Central memory CD8-positive, alpha-beta T cell (primary cell): Measurements from ENCODE around the gene TRAPPC11.

Experiments used
- ATAC-seq: fragments of 150-1000 bp; cut with Tn5 transposase; replicated peaks from 2 replicates; pipeline ENCODE4 v1.10.0; 2022; ENCODE audit warnings: mild to moderate bottlenecking, moderate FRiP score, moderate number of reproducible peaks; ENCODE audit not compliant: poor library complexity, severe bottlenecking; ENCODE audit errors: extremely low read depth
- DNase-seq, 2 donors: peaks; one replicate each; pipeline ENCODE4 v3.0.0; 2021; ENCODE audit warnings: low spot score in 2 of 2
- H3K27ac Mint-ChIP-seq: one replicate; pipeline ENCODE4 v1.8.0; 2022; ENCODE audit warnings: low read depth, mild to moderate bottlenecking, moderate library complexity, mixed read lengths
- H3K27me3 Mint-ChIP-seq: one replicate; pipeline ENCODE4 v1.8.0; 2022; ENCODE audit warnings: mixed read lengths
- H3K36me3 Mint-ChIP-seq: one replicate; pipeline ENCODE4 v1.8.0; 2022; ENCODE audit warnings: mild to moderate bottlenecking, moderate library complexity, mixed read lengths; ENCODE audit not compliant: insufficient read depth
- H3K4me1 Mint-ChIP-seq: one replicate; pipeline ENCODE4 v1.8.0; 2022; ENCODE audit warnings: mixed read lengths
- H3K4me3 Mint-ChIP-seq: one replicate; pipeline ENCODE4 v1.8.0; 2022; ENCODE audit warnings: mild to moderate bottlenecking, moderate library complexity, mixed read lengths
- H3K9me3 Mint-ChIP-seq: one replicate; pipeline ENCODE4 v1.8.0; 2022; ENCODE audit warnings: mixed read lengths

The TRAPPC11 gene

DNA sequence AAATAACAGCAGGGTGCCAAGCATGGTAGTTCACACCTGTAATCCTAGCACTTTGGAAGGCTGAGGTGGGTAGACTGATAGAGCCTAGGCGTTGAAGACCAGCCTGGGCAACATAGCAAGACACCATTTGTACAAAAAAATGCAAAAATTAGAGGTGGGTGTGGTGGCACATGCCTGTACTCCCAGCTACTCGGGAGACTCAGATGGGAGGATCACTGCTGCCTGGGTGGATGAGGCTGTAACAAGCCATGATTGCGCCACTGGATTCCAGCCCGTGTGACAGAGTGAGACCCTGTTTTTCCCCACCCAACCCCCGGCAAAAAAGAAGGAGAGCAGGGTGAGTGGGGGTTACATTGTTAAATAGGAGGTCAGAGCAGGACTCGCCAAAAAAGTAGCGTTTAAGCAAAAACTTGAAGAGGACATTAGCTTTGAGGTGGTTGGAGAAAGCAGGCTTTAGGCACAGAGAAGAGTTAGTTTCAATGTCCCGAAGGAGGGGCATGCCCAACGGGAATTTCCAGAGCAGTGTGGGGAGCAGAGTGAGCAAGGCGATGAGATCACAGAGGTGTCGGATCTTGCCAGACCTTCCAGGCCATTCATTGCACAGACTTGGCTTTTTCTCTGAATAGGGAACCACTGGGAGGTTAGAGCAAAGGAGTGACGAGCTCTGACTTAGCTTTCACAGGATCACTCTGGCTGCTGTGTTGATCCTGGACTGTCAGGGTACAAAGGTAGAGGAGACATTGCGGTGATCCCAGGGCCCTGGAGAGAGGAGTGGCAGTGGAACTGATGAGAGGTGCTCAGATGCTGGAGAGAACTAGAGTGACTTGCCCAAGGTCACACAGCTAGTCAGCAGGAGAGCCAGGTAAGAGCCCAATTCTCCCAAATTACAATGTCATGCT, 70.6 kb downstream of the TRAPPC11 start:
- Mint-ChIP-seq H3K4me1 (no peaks in the 10 kb centered on the region), H3K4me3 (no peak overlapping the region), H3K36me3 (no peaks in the 10 kb centered on the region), H3K9me3 (no peaks in the 10 kb centered on the region), H3K27ac (no peak overlapping the region), H3K27me3 (no peaks in the 10 kb centered on the region)
- ATAC-seq (no peak), DNase-seq (no peak)

DNA sequence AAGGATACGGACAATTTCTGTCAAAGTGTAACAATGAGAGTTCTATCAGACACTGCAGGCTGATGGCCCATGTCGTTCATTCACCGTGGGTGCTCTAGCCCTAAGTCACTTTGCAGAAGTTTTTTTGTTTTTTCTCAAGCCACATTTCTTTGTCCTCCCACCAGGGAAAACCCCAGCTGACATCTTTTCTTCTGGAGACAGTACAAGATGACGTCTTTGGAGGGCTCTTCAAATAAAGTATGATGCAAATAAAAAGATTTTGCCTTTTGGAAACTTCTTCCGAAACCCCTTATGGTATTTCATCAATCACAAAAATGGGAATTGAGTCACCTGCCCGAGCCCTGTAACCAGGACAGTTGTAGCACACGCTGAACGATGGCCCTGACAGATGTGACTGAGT, 73.2 kb downstream of the TRAPPC11 start:
- Mint-ChIP-seq H3K36me3 (no peaks in the 10 kb centered on the region), H3K4me1 (no peaks in the 10 kb centered on the region), H3K27ac (no peak overlapping the region), H3K27me3 (no peaks in the 10 kb centered on the region), H3K4me3 (no peak overlapping the region), H3K9me3 (no peaks in the 10 kb centered on the region)
- DNase-seq (no peak), ATAC-seq (no peak)

DNA sequence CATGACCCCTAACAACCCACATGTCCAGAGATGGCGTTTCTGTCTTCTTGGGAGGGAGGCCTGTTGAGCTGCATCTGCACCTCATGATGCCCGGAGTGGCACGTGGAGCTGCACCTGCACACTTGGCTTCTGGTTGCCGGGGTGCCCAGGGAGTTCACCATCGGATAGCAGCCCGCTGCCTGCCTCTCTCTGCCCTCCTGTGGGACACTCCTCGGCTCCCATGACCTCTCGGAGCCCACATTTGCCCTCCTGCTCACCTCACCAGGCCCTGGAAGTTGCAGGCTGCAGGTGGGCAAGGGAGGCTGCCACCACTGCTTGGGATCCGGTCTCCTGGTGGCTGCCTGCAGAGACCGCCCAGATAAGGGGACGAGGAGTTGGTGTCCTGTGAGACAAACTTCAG, 74.1 kb downstream of the TRAPPC11 start:
- DNase-seq (no peak), ATAC-seq (no peak)
- H3K9me3 Mint-ChIP-seq: no peaks in the 10 kb centered on the region
- H3K36me3 Mint-ChIP-seq: no peaks in the 10 kb centered on the region
- H3K27me3 Mint-ChIP-seq: no peaks in the 10 kb centered on the region
- no peak overlapping the region for H3K4me3 Mint-ChIP-seq
- no peaks in the 10 kb centered on the region for H3K4me1 Mint-ChIP-seq
- no peak overlapping the region for H3K27ac Mint-ChIP-seq

DNA sequence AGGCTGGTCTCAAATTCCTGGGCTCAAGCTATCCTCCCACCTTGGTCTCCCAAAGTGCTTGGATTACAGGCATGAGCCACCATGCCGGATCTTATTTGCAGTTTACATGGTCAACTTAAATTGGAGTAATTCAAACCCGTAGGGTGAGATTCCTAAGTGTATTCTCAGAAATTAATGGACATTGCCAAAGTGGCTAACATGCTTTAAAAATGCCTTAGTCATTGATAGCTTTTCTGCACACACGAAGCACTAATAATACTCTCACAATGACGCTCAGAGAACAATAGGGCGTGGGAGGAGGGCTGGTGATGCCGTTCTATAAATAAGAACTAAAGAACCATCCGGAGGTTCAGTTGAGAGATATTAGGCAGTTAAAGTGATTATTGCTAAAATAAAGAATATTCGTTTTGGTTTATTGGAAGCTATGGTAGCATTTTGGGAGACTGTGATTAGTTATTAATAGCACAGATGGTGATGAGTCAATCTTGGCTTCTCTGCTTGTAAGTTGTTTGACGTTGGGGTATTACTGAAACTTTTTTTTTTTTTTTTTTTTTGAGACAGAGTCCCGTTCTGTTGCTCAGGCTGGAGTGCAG, 79.1 kb downstream of the TRAPPC11 start:
- H3K9me3 Mint-ChIP-seq: no peaks in the 10 kb centered on the region
- ATAC-seq (no peak), DNase-seq (no peak)
- no peaks in the 10 kb centered on the region for H3K27me3 Mint-ChIP-seq
- H3K4me3 Mint-ChIP-seq: no peak overlapping the region
- no peaks in the 10 kb centered on the region for H3K4me1 Mint-ChIP-seq
- H3K36me3 Mint-ChIP-seq: no peaks in the 10 kb centered on the region
- no peak overlapping the region for H3K27ac Mint-ChIP-seq

DNA sequence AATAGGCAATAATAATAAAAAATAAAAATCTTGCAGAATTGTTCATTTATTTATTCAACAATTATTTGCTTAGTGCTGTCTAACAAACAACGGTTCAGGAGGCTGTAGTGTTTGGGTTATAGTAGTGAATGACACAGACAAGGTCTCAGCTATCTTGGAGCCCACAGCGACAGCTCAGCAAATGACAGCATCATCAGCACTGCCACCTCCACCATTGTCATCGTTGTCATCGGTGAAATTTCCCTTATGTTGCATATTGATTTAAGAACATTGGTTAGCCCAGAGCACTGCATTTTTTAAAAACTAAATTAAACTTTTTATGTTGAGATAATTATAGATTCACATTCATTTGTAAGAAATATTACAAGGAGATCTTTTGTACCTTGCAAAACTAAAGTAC, 79.9 kb downstream of the TRAPPC11 start:
- H3K9me3 Mint-ChIP-seq: no peaks in the 10 kb centered on the region
- DNase-seq (no peak), ATAC-seq (no peak)
- no peak overlapping the region for H3K4me3 Mint-ChIP-seq
- H3K27ac Mint-ChIP-seq: no peak overlapping the region
- no peaks in the 10 kb centered on the region for H3K36me3 Mint-ChIP-seq
- no peaks in the 10 kb centered on the region for H3K27me3 Mint-ChIP-seq
- H3K4me1 Mint-ChIP-seq: no peaks in the 10 kb centered on the region

DNA sequence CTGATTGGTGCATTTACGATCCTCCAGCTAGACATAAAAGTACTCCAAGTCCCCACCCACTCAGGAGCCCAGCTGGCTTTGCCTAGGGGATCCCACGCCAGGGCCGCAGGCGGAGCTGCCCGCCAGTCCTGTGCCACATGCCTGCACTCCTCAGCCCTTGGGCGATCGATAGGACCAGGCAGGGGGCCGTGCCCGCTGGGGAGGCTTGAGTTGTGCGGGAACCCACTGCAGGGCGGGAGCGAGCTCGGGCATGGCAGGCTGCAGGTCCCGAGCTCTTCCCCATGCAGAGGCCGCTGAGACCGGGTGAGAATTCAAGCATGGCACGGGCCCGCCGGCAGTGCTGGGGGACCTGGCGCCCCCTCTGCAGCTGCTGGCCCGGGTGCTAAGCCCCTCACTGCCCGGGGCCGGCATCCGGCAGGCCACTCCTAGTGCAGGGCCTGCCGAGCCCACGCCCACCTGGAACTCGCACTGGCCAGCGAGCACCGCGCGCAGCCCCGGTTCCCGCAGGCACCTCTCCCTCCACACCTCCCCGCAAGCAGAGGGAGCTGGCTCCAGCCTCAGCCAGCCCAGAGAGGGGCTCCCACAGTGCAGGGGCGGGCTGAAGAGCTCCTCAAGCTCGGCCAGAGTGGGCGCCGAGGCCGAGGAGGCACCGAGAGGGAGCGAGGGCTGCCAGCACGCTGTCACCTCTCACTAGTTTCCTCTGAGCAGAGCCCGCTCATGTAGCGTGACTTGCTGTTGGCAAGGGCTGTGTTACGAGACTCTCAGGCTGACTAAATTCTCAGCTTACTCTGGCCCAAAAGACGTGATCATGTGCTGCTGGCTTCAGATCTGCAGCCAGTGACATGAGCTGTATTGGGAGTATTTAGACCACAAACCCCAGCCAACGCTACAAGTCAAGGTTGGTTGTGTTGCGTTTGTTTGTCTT, 87.5 kb downstream of the TRAPPC11 start:
- Mint-ChIP-seq H3K27ac (no peak overlapping the region), H3K4me3 (no peak overlapping the region), H3K4me1 (no peaks in the 10 kb centered on the region), H3K27me3 (peaks cover 30% of the 10 kb centered on the region), H3K36me3 (no peaks in the 10 kb centered on the region), H3K9me3 (peaks cover 6% of the 10 kb centered on the region)
- DNase-seq: no peak
- no peak for ATAC-seq

DNA sequence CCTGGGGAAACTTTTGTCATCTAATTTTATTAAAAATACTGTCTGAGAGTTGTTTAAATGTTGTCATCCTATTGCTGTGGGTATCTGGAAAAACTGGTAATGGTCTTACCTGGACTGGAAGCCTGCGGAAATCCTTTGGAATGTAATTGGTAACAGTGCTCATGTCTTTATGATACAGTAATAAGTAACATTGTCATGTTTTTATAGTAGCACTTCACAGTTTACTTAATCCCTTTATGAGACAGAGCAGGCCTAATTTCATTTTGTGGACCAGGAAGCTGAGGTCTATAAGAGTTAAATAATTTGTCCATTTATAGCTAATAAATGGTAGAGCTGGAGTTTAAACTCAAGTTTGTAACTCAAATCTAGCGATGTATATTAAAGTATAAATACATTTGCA, 88.3 kb downstream of the TRAPPC11 start:
- Mint-ChIP-seq H3K27me3 (peaks cover 32% of the 10 kb centered on the region), H3K4me3 (no peak overlapping the region), H3K9me3 (peaks cover 6% of the 10 kb centered on the region), H3K27ac (no peak overlapping the region), H3K36me3 (no peaks in the 10 kb centered on the region), H3K4me1 (no peaks in the 10 kb centered on the region)
- DNase-seq (no peak), ATAC-seq (no peak)

DNA sequence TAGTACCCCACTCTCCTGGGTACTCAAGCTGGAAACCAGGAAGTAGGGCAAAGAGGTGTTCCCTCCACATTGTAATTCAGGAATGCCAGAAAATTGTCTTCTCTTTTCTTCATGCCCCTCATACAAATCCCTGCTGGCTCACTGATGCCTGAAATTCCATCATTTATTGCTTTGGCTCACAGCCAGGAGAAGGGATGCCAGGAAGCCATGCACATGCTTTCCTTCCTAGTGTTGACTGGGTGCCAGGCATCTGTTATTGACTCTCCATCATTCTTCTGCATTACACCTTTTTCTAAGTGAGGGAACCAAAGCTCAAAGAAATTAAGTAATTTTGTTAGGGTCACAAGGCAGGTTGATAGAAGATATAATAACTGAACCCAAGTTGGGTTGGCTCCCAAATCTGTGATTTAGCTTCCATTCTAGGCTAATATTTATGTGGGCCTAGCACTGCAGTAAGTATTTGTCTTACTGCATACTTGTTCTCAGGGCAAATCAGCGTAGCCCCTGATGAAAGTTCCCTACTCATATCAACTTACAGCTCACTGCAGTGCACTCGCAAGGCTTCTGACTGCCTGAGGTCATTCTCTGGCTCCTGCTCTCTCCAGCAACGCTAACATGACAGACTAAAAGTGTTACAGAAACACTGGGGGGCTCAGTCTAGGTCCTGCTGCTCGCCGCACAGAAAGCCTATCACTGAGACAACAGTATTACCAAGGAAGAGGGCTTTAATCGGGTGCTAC, 89.0 kb downstream of the TRAPPC11 start:
- Mint-ChIP-seq H3K4me3 (no peak overlapping the region), H3K27ac (no peak overlapping the region), H3K27me3 (peaks cover 32% of the 10 kb centered on the region), H3K4me1 (no peaks in the 10 kb centered on the region), H3K36me3 (no peaks in the 10 kb centered on the region), H3K9me3 (peaks cover 6% of the 10 kb centered on the region)
- no peak for DNase-seq
- ATAC-seq: no peak

DNA sequence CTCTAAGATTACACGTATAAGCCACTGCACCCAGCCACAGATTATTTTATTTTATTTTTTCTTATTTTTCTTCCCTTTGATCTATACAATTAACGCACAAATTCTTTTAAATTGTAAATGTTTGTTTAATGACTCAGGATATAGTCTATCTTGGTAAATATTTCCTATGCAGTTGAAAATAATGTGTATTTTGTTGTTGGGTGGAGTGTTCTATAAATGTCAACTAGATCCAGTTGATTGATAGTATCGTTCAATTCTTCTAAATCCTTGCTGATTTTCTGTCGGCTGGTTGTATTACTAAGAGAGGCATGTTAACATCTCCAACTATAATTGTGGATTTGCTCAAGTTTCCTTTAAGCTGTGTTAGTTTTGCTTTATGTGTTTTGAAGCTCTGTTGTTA, 92.0 kb downstream of the TRAPPC11 start:
- Mint-ChIP-seq H3K27ac (no peak overlapping the region), H3K9me3 (peaks cover 6% of the 10 kb centered on the region), H3K36me3 (no peaks in the 10 kb centered on the region), H3K4me3 (no peak overlapping the region), H3K4me1 (no peaks in the 10 kb centered on the region), H3K27me3 (peaks cover 32% of the 10 kb centered on the region)
- no peak for DNase-seq
- ATAC-seq: no peak

DNA sequence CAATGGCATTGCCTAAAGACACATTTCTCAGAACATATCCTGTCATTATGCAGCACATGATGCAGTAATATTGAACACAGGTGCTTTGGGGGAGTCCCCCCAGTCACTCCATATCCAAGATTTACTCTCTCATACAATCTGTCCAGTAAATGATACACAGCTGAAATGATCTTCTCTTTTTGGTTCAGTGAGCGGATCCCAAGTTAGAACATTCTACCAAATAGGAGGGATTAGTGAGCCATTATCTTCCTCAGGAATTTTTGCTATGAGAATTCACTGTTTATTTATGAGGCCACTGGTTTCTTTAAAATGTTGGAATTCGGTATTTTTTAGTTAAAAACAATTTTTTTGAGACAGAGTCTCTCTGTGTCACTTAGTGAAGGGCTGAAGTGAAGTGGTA, 96.5 kb downstream of the TRAPPC11 start:
- H3K4me1 Mint-ChIP-seq: no peaks in the 10 kb centered on the region
- peaks cover 6% of the 10 kb centered on the region for H3K9me3 Mint-ChIP-seq
- peaks cover 36% of the 10 kb centered on the region for H3K27me3 Mint-ChIP-seq
- H3K4me3 Mint-ChIP-seq: no peak overlapping the region
- no peak for DNase-seq
- no peak overlapping the region for H3K27ac Mint-ChIP-seq
- ATAC-seq: no peak
- no peaks in the 10 kb centered on the region for H3K36me3 Mint-ChIP-seq

DNA sequence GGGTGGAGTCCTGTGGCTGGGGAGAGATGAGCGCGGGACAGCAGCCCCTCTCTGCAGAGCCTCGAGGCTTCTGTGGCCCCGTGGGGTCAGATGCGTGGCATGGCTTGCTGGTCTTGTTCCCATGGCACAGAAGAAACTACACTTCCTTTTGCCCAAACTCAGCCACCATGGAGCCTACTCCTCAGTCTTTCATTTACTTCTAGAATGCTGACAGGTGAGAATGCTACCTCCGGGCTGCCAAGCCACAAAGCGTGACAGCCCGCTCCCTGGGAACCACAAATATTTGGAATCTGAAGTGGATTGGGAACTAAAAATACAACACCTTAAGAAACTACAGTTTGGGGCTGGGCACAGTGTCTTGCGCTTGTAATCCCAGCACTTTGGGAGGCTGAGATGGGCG, 98.0 kb downstream of the TRAPPC11 start:
- H3K27ac Mint-ChIP-seq: no peak overlapping the region
- no peak for ATAC-seq
- peaks cover 28% of the 10 kb centered on the region for H3K27me3 Mint-ChIP-seq
- H3K36me3 Mint-ChIP-seq: no peaks in the 10 kb centered on the region
- no peak for DNase-seq
- no peak overlapping the region for H3K4me3 Mint-ChIP-seq
- H3K9me3 Mint-ChIP-seq: no peaks in the 10 kb centered on the region
- H3K4me1 Mint-ChIP-seq: no peaks in the 10 kb centered on the region

DNA sequence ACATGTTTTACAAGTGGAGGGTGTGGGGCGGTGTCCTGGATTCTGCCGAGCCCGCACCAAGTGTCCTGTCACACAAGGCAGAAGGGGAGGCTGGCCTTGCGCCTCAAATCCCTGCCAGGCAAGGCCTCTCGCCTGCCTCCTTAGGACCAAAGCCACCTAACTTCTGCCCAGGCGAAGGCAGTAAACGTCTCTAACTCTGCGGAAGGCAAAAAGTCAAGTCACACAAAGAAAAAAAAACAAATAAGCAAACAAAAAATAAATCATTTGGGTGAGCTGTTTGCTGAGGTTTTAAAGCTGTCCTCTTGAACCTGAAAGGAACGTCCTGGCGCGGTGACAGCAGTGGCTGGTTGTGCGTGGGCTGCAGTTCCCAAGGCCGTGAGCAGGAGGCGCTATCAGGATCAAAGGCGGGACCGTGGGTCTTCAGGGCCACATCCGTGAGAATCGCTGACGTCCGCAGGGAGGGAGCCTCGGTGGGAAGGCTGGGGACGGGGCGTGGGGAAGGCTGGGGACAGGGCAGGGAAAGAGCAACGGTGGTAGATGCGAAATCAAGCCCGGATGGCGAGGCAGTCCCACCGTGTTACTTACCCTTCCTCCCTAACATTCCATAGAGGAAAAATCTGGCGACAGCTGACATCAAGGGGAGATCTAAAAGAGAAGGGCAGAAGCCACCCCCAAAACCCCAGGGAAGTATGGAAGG, 99.1 kb downstream of the TRAPPC11 start:
- H3K27me3 Mint-ChIP-seq: peaks cover 28% of the 10 kb centered on the region
- H3K9me3 Mint-ChIP-seq: no peaks in the 10 kb centered on the region
- H3K36me3 Mint-ChIP-seq: no peaks in the 10 kb centered on the region
- H3K4me1 Mint-ChIP-seq: no peaks in the 10 kb centered on the region
- ATAC-seq: no peak
- no peak overlapping the region for H3K4me3 Mint-ChIP-seq
- no peak for DNase-seq
- no peak overlapping the region for H3K27ac Mint-ChIP-seq
